ENCODE measurements around the gene NPAS3. TPM values are rescaled to one million over a fixed set of nuclear protein-coding genes. Genes with fewer than 3 reads are reported as not detected.

Gene NPAS3
- total RNA-seq, 1 donor from 2014 or later = 1.6 TPM

- Mint-ChIP-seq H3K4me1 (ENCODE audit: unreplicated experiment) (no peaks in the 10 kb centered on the region), H3K27ac (ENCODE audit: unreplicated experiment) (no peak overlapping the region), H3K27me3 (ENCODE audit: unreplicated experiment) (peaks cover 1% of the 10 kb centered on the region), H3K36me3 (ENCODE audit: low read depth, unreplicated experiment) (no peaks in the 10 kb centered on the region), H3K4me3 (ENCODE audit: unreplicated experiment) (no peak overlapping the region), H3K9me3 (ENCODE audit: unreplicated experiment) (no peaks in the 10 kb centered on the region)
- TF ChIP-seq, protein P1, sequence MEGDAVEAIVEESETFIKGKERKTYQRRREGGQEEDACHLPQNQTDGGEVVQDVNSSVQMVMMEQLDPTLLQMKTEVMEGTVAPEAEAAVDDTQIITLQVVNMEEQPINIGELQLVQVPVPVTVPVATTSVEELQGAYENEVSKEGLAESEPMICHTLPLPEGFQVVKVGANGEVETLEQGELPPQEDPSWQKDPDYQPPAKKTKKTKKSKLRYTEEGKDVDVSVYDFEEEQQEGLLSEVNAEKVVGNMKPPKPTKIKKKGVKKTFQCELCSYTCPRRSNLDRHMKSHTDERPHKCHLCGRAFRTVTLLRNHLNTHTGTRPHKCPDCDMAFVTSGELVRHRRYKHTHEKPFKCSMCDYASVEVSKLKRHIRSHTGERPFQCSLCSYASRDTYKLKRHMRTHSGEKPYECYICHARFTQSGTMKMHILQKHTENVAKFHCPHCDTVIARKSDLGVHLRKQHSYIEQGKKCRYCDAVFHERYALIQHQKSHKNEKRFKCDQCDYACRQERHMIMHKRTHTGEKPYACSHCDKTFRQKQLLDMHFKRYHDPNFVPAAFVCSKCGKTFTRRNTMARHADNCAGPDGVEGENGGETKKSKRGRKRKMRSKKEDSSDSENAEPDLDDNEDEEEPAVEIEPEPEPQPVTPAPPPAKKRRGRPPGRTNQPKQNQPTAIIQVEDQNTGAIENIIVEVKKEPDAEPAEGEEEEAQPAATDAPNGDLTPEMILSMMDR (IDR thresholded peaks at IDR 0.05; ENCODE audit: unreplicated experiment) = no peak
- DNase-seq (ENCODE audit: low spot score) = no peak
These were observed 698.0 kb downstream of the NPAS3 start for GRCh38 chr14:33636716-33637115.

DNA sequence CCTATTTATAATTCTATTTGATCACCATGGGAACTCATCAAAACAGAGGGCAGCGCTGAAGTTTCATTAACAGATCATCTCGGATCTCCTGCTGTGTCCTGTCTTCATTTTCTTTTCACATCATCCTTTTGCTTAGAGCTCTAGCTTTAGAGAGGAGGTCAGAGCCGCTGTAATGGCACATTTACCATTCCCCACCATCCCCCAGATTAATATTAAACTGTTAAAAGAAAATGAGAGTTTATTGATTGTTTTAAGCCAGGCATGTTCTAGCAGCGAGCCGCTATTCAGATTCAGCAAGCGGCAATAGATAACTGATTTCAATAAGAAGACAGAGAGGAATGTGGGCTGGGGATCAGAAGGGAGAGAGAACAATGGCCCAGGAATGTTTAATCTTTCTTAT, 703.4 kb downstream of the NPAS3 start:
- Mint-ChIP-seq H3K4me3 (ENCODE audit: unreplicated experiment) (peak overlapping the region; percentile 4), H3K4me1 (ENCODE audit: unreplicated experiment) (peaks cover 7% of the 10 kb centered on the region), H3K36me3 (ENCODE audit: low read depth, unreplicated experiment) (no peaks in the 10 kb centered on the region), H3K27me3 (ENCODE audit: unreplicated experiment) (peaks cover 1% of the 10 kb centered on the region), H3K27ac (ENCODE audit: unreplicated experiment) (no peak overlapping the region), H3K9me3 (ENCODE audit: unreplicated experiment) (no peaks in the 10 kb centered on the region)
- TF ChIP-seq, protein P1 (IDR thresholded peaks at IDR 0.05; ENCODE audit: unreplicated experiment) = no peak
- DNase-seq (ENCODE audit: low spot score) = no peak

DNA sequence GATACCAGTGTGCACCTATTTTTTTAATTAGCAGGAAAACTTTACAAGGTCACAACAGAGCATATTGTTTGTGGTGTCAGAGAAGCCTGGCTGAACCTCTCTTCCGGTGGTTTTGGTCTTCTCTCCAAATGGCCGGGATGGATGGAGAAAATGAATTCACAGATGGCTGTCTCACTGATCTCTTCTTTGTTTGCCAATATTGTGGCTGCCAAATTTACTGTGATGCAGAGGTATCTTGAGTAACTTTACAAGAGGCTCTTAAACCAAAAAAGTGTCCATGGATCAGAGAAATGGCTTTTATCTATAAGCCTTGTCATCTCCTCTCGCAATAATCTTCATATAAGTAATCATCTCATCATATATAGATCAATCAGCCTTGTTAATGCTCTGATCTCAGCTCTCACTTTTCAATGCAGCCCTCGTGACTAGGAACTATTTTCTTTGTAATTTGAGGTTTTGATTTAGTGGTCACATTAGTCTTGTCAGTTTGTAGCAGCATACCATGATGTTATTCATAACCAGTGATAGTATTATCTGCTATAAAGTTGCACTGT, 704.1 kb downstream of the NPAS3 start:
- Mint-ChIP-seq H3K27me3 (ENCODE audit: unreplicated experiment) (peaks cover 1% of the 10 kb centered on the region), H3K4me3 (ENCODE audit: unreplicated experiment) (no peak overlapping the region), H3K9me3 (ENCODE audit: unreplicated experiment) (no peaks in the 10 kb centered on the region), H3K4me1 (ENCODE audit: unreplicated experiment) (peaks cover 7% of the 10 kb centered on the region), H3K36me3 (ENCODE audit: low read depth, unreplicated experiment) (no peaks in the 10 kb centered on the region), H3K27ac (ENCODE audit: unreplicated experiment) (no peak overlapping the region)
- TF ChIP-seq, protein P1 (IDR thresholded peaks at IDR 0.05; ENCODE audit: unreplicated experiment) = no peak
- no peak for DNase-seq (ENCODE audit: low spot score)

DNA sequence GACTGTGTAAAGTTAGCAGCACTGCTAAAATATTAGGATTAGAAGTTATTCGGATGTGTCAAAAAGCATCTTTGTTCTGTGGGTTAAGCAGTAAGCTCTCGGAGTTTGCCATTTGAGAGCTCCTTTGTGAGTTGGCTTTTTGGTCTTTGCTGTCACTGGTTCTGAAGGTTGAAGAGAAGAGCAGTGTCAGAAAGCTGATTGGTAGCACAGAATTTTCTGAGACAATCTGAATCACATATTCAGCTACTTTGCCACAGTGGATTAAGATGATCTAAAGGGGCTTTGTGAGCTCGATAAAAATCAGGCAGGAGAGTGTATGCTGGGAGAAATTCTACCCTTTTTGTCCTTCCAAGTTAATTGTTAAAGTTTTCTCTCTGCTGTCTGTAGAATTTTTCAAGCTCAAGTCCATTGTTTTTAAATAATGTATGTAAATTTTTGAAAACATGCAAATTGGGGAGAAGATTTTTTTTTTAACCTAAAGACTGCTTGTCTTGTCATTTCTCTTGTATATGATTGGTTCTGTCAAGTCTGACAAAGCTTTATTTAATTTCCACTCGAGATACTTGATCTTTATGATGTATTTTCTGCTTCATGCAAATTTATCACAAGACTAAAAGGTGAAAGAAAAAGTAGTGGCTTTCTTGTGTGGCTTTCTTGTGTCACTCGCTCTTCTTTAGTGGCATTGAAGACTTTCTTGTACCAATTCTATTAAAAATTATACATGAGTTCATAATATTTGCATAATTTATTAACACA, 704.9 kb downstream of the NPAS3 start:
- peaks cover 7% of the 10 kb centered on the region for H3K4me1 Mint-ChIP-seq (ENCODE audit: unreplicated experiment)
- TF ChIP-seq, protein P1 (IDR thresholded peaks at IDR 0.05; ENCODE audit: unreplicated experiment) = no peak
- peaks cover 1% of the 10 kb centered on the region for H3K27me3 Mint-ChIP-seq (ENCODE audit: unreplicated experiment)
- no peak for DNase-seq (ENCODE audit: low spot score)
- H3K36me3 Mint-ChIP-seq (ENCODE audit: low read depth, unreplicated experiment) = no peaks in the 10 kb centered on the region
- no peak overlapping the region for H3K4me3 Mint-ChIP-seq (ENCODE audit: unreplicated experiment)
- no peak overlapping the region for H3K27ac Mint-ChIP-seq (ENCODE audit: unreplicated experiment)
- H3K9me3 Mint-ChIP-seq (ENCODE audit: unreplicated experiment) = no peaks in the 10 kb centered on the region

DNA sequence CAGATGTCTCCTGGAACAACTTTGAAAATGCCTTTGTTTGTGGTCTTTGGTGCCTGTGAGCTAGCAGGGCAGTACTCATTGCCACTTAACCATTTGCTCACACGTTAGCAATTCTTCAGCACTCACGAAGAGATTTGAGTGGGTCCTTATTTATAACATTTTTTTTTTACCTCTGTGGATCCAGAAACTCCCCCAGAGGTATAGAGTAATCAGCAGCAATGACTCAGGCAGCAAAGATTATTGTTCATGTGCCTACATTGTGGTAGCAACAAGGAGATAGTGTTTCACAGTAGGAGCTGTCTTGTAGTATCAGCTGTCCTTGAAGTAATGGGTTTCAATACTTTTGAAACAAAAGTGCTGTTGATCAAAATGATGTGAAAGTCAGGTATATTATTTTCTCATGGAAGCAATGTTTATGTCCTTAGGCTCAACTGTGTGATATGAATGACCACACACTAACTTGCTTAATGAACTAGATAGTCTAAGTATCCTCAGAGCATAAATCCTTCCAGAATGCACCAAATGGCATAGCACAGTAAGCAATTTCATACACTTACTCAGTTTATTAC, 708.1 kb downstream of the NPAS3 start:
- Mint-ChIP-seq H3K27ac (ENCODE audit: unreplicated experiment) (no peak overlapping the region), H3K9me3 (ENCODE audit: unreplicated experiment) (no peaks in the 10 kb centered on the region), H3K4me1 (ENCODE audit: unreplicated experiment) (peaks cover 21% of the 10 kb centered on the region), H3K4me3 (ENCODE audit: unreplicated experiment) (no peak overlapping the region), H3K27me3 (ENCODE audit: unreplicated experiment) (peaks cover 1% of the 10 kb centered on the region), H3K36me3 (ENCODE audit: low read depth, unreplicated experiment) (no peaks in the 10 kb centered on the region)
- DNase-seq (ENCODE audit: low spot score) = no peak
- TF ChIP-seq, protein P1 (IDR thresholded peaks at IDR 0.05; ENCODE audit: unreplicated experiment) = no peak
